RPMI7951 (cell line): Measurements from ENCODE around the gene GJD3. TPM values are rescaled to one million over a fixed set of nuclear protein-coding genes. Genes with fewer than 3 reads are reported as not detected.

Experiments used
- DNase-seq: peaks from one replicate; pipeline ENCODE4 v3.0.0-alpha.2; 2012; ENCODE audit warnings: low read depth
- total RNA-seq: library from RNA; depleted of rRNA; stranded (reverse); fragments of >200 nt; shearing (Covaris generic); gene quantifications from 2 replicates; pipeline ENCODE4 v1.2.3, GENCODE V29; 2014

GJD3 gene
- total RNA-seq, 1 experiment from 2014 or later: not detected

DNA sequence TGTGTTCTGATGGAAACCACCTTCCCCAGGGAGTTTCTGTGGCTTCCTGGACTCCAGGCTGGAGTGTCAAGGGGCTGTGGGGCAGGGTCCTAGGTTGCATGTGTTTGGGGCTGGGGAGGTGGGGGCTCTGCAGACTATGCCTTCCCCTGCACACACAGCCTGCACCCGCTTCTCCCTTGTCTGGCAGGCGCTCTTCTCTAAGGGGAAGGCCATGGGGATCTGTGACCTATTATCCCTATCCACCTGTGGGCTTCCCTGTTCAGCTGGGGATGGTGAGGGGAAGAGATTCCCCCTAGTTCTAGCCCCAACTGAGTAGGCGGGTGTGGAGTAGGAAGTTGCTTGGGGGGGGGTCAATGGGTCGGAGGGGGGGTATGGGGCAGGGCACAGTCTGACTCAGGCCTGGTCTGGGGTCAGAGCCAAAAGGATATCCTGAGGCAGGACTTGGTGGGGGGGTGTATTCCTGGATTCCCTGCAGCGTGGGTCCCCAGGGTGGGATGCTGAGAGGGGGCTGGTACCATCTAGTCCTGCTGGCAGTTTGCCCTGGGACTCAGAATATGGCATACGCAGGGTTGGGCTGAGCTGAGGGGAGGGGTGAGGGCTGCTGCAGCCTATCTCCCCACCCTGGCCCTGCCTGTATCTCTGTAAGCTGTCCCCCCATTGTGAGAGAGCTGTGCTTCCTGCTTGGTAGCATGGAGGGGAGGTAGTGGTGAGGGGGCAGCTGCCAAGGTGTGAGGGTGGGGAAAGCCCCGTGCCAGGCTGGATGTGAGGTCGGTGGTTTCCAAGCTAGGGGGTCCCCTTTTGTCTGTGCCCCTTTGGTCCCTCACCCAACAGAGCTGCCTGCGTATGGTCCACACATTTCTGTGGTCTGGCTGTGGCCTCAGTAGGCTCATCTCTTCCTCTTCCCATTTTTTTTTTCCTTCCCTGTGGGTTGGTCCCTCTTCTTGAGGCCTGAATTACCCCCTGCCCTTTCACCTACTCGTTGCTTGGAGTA, 40.9 kb downstream of the GJD3 start:
- peak; percentile 82 for DNase-seq

DNA sequence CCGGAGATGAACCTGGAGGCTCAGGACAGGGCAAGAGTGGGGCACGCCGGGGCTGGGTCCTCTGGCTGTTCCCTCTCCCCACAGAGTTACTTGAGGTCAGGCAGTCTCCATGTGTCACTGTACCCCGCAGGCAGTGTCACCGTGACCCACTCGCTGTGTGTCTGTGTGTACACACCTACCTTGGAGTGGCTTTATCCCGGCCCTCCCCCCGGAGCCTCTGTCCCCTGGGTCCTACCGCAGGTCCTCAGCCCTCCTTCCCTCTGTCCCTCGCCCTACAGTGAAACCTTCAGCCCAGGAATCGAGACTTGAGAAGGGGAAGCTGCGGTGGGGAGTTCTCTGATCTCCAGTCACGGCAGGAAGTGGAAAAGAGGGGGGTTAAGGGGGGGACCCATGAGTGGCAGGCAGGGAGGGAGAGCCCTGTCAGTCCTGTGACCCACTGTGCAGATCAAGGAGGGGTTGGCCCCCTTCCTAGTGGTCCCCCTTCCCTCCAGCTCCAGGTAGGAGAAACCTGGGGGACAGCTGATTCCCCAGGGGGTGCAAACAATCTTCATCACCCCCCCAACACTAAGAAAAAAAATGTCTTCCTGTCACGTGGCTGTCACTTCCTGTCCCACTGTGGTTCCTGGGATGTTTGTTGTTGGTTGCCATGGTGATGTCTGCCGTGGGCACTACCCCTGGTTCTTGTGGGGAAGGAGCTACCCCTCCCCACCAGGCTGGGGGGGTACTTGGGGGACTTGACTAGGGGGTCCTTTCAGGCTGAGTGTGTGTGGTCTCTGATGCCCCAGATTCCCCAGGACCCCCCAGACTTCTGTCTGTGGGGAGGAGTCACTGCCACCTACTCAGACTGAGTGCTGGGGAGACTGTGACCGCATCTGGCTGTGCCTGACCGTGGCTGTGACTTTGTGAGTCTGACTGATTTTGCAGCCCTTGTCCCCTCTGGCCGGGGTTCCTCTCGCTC, 41.9 kb downstream of the GJD3 start:
- peak; percentile 92 for DNase-seq

DNA sequence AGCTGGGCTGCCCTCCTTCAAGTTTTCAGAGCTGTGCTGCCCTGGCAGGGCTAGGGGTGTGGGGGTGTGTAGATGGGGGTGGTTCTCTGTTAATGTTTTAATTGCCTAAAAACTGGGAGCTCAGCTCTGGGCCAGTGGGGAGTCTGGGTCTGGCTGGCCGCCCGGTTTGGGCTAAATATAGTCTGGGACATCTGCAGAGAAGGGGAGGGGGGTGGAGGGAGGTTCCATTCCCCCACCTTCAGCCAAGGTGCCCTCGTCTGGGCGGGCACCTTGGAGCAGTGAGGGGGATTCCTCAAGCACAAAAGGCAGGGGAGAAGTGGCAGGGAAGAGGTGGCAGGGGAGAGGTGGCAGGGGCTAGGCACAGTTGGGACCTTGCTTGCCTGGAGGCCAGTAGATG, 42.6 kb downstream of the GJD3 start:
- peak; percentile 59 for DNase-seq

DNA sequence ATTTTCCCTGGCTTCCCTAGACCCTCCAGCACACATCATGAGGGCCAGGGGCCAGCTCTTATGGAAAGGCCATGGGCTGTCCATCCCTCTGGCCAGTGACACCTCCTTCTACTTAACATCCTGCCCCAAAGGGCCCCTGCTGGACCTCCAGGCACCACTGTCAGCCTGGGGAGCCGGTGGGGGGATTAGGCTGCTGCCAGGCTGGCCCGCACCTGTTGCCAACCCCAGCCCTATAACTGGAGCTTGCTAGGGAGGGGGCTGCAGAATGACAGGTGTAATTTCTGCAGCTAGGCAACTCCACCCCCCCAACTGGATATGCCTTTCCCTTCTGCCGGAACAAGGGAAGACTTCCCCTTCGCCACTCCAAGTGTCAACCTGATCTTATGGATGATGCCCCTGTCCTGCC, 43.0 kb downstream of the GJD3 start:
- DNase-seq: no peak

DNA sequence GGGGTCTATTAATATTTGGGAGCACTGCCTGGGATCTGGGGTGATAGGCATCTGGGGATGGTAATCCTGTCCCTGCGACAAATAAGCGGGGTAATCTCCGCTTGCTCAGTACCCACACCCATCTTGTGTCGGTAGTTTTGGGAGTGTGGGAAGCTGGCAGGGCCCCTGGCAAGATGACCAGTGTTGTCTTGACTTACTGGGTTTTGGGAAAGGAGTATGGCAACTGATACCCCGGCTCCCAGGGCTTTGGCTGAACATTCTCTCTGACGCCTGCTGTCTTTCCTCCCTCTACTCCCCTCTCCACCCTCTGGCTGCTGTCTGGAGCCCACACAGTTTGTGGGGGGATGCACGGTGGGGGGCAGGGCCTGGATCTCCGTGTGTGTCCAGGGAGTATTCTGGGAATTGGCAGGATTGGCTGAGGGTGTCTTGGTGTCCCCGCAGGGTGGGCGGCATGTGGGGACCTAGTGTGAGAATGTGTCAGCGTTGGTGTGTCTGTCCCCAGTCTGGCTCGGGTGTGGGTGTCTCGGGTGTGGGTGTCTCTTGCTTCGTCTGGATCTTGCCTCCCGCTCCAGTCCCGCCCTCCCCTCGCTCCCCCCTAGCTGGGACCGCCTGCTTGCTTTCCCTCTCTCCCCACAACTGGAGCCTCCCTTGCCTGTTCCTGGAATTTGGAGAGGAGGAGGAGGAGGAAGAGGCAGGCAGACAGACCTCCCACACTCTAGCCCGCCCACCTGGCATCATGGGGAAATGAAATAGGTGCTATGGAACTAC, 43.6 kb downstream of the GJD3 start:
- peak; percentile 57 for DNase-seq

DNA sequence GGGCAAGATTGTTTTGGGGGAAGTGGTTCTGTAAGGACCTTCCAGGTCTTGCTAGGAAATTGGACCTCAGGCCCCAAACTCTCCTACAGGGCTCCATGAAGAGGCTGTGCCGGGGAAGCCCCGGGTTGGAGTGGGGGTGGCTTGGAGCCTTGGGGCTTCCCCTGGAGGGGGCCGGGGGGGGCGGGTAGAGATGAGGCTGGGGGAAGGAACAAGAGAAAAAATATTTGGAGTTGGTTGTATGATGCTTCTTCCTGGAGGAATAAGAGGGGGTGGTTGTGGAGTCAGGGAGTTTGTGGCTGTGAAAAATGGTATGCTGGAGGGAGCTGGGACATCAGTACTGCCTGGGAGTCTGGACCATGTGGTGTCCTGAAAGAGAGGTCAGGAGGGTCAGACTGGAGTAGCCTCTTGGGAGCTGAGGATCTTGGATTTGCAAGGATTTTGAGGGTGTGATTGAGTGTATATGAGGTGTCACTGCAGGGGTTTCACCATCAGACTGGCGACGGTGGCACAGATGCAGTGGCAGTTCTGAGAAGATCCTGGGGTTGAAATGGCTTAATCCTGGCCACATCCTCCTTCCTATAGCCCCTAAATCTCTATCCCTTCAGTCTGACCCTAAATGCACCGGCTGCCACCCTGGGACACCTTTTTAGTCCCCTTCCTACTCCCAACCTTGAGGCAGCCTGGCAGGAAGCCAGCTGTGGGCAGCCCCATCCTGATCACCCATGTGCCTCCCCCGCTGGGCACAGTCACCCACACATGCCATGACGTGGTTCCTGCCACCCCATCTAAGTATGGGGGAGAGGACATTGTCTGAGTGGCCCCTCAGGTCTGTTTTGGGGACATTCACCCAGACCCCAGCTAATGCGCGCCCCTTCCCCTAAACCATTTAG, 44.6 kb downstream of the GJD3 start:
- no peak for DNase-seq

DNA sequence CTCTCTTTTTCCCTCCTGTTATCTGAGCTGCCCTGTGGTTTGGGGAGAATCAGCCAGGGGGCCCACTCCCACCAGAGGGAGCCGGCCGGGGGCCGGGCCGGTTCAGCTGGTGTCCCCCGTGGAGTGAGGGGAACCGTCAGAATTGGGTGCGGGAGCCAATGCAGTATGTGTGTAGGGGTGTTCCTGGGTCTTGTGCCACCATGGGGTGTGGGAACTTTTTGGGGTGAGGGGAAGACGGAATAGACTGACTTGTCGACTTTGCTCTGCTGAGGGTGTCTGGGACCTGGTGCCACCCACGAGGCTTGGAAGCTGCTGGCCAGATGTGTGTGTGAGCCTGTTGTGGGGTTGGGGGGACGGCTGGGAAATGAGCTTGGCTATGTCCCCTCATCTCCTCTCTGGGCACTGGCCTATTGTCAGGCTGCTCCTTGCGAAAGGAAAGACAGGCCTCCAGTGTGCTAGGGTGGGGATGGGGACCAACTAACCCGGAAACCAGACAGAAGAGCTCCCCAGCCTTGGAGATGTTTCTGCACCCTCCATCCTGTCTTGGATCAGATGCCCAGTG, 45.6 kb downstream of the GJD3 start:
- DNase-seq: no peak

DNA sequence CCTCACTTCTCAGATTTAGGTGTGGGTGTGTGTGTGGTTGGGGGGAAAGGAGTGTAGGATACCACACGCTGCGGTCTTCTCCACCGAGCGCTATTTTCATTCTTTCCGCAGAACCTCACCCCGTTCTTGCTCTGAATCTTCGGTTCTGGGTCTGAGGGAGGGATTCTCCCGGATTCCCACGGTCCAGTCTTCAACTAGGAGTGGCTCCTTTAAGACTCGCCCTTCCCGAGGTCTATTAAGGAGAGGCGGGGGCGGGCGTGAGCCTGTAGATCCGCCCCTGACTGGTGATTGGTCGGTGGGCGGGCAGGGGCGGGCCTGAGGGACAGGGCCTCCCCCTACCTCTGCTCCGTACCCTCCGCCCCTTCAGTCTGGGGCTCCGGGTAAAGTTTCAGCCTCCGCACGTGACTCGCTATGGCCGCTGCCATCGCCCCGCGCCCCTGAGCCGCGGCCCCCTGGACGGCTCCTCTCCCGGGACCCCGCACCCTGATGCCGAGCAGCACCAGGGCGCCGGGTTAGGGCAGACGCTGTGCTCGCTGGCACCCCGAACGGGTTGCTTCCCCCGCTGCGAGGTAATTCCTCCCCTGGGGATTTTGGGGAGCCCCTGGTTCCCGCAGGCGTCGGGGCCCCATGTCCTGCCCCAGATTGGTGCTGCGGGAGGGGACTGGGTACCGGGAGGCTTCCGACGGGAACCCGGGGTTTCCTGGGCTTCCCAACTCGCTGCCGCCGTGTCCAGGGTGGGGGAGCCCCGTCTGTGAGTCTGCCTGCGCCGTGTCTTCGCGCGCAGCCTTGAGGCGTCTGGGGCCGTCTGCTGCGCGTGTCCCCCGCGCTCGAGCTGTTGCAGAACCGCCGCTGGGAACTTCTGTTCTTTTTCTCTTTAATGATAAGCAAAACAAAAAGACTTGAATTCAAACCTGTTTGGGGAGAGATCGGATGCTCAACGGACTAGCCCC, 46.4 kb downstream of the GJD3 start:
- peak; percentile 95 for DNase-seq

DNA sequence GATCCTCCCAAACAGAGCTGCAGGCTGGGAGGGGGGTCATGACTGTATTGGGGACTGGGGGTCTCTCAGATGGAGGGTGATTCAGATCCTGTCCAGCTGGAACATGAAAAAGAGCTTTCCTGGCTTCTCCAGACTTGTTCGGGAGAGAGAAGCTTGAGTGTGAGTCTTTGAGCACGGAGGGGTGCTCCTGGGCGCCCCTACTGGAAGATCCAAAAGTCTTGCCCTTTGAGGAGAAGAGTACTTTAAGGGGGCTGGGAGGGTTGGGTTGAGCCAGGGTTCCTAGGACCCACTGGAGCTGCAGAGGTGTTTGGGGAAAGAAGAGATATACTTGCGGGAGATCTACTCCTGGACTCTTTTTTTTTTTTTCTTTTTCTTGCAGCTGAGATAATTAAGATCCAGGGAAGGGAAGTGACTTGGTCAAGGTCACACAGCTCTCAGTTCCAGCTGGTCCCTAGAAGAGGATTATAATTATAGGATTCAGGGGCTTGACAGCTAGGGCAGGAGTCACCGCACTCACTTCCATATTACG, 47.1 kb downstream of the GJD3 start:
- DNase-seq: peak; percentile 74

DNA sequence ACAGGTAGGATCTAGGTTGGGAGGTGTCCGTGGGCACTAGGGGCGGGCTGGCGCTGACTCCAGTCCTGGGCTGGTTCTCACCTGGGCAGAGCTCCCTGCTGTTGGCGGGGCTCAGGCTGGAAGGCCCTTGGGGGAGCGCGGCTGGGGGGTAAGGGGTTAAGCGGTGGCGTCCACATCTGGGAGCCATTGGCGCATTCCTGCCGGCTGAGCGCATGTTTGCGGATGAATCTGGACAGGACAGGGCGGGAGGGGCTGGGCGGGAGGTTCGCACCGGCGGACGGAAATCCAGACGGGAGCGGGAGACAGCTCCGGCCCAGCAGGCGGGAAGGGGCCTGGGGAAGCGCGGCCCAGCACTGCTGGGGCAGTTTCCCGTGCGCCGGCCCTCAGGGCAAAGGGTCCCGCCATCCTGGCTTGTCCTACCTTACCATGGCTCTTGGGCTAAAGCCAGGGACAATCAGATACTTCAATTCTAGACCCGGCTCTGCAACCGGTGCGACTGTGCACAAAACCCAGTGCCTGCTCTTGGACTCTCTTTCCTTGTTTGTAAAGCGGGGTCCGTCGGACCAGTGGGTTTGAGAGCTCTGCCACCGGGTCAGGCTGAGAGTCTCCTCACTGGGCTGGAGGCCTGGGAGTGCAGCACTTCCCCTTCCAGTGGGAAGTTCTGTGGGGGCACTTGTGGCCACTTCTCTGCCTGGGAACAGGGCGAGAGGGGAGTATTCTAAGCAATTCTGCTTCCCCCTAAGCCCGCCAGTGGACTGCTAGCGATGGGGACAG, 47.8 kb downstream of the GJD3 start:
- DNase-seq: peak; percentile 85

DNA sequence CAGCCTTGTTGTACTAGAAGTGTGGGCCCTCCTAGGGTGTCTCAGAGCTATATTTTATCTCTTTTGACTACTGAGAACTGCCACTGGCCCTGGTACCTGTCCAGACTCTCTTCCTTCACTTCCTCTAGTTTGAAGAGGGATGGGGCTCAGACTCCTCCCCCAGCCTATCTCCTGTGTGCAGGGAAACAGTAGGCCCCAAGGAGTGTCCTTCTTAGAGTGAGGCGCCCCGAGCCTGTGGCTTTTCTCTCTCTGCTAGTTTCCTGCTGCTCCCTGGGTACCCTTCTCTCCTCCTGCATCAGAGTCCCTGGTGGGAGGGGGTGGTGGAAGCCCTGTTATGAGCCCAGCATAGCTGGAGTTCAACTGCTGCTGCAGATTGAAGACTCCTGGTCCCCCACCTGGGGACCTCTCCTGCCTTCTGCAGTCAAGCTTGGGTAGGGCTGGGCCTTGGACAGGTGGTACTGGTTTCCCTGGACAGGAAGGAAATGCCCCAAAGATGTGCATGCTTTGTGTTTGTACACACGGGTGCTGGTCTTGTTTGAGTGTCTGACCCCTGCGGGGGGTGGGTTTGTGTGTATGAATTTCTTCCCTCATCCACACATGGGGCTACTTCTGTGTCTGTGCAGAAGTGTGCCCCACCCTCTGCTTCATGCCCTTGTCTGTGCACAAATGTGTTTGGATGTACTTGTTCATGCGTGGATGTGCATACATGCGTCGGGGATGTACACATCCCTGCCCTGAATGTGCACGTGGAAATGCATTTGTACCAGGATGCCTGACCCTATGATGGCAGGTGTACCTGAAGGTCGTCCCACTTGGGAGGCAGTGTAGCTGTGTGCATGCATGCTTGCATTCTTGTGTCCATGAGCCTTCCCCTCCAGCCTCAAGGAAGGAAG, 48.6 kb downstream of the GJD3 start:
- DNase-seq: no peak

DNA sequence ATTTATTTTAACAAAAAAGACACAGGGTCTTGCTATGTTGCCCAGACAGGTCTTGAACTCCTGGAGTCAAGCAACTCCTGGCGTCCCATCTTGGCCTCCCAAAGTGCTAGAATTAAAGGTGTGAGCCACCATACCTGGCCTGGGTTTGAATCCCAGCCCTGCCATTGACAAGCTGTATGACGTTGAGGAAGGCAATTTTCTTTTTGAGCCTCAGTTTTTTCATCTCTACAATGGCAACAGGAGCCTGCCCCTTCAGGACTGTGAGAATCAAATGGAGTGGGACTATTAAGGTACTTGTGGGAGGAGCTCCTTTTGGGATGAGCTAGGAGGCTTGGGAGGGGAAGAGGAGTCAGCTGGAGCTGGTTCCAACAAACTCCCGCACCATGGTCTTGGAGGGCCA, 49.3 kb downstream of the GJD3 start:
- DNase-seq: no peak

DNA sequence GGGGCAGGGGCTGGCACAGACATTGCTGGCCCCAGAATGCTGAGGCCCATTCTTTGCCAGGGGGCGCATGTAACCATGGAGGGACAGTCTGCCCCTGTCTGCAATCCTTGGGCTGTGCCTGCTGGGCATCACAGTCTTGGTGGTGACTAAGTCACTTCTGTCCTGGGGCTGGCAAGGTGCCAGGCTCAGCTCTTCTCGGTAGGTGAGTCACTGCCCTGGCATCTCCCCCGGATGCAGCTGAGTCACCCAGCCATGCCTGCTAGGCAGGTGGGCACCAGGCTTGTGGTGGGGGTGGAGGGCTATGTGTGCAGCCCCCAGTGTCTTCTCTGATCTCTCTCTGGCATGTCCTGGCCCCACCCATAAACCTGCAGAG, 50.0 kb downstream of the GJD3 start:
- DNase-seq: peak; percentile 95

DNA sequence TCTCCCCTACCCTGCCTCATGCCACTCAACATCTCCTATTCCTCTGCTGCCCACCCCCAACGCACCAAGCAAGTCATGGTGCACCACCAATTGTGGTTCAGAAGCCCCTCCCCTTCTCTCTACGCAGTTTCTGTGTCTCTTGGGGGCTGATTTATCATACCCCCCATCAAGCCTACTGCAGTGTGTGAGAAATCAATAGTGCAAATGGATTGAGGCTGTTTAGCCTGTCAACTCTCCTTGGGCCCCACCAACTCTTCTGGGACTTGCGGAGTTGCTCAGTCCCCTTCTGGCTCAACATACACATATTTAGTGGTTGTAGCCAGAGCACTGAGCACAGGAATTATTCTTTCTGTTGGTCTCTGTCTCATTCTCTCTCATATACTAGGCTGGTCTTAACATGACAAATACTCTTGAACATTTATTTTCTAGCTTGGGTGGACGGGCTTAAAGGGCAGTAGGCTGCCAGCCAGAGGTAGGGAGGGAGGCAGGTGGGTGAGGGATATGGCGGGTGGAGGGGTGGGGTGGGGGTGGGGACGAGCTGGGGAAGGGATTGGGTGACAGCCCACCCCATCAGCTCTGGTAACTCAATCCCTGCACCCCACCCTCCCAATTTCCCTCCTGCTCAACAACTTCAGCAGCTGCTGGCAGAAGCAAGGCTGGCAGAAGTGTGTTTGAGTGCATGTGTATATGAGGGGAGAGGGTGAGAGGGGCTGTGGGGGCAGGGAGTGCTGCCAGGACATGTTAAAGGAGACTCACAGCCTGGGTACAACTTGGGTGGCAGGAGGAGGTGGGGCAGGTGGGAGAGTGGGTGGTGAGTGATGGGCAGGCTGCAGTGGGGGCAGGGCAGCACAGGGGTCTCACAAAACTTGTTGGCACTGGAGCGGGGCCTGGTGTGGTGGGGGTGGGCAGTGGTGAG, 50.6 kb downstream of the GJD3 start:
- DNase-seq: no peak
